H1 (cell line): ENCODE measurements around the gene PRRC1. TPM values are rescaled to one million over a fixed set of nuclear protein-coding genes. Genes with fewer than 3 reads are reported as not detected.

Source experiments
- CTCF ChIA-PET: fragments of 300-600 bp; sonication (Branson Sonifier 250); formaldehyde crosslinking; loops from one replicate; lab custom pipeline; 2021; ENCODE audit not compliant: partially characterized antibody; lab: Charles Lee
- POLR2A ChIA-PET: fragments of 300-600 bp; sonication (Branson Sonifier 250); formaldehyde crosslinking; loops from one replicate; lab custom pipeline; 2021; ENCODE audit warnings: inconsistent platforms; ENCODE audit not compliant: partially characterized antibody; lab: Charles Lee
- DNase-seq, 2 experiments: peaks; one replicate each; pipeline versions ENCODE4 v3.0.0 to v3.0.0-alpha.2; 2010 to 2022; ENCODE audit warnings: low spot score in 2 of 2, low read depth in 1 of 2, mixed read lengths in 1 of 2
- FAIRE-seq: peaks from 2 replicates; lab custom pipeline; 2011; peaks lifted over from hg19 to GRCh38; lab: Jason Lieb, UNC
- H2AFZ ChIP-seq: 2 replicates; pipeline ENCODE4 v1.8.1; 2012; ENCODE audit warnings: low read length, inconsistent platforms
- H2AK5ac ChIP-seq: 2 replicates; pipeline ENCODE4 v1.6.1; 2013; ENCODE audit warnings: low read depth, low read length
- H2BK120ac ChIP-seq: replicated peaks from 2 replicates; pipeline ENCODE3; 2013; ENCODE audit warnings: low read depth, low read length, inconsistent platforms
- H2BK12ac ChIP-seq: 2 replicates; pipeline ENCODE4 v1.6.1; 2013; ENCODE audit warnings: low read depth, low read length
- H2BK15ac ChIP-seq: 2 replicates; pipeline ENCODE4 v1.6.1; 2013; ENCODE audit warnings: low read length
- H2BK20ac ChIP-seq: 2 replicates; pipeline ENCODE4 v1.6.1; 2013; ENCODE audit warnings: low read length
- H2BK5ac ChIP-seq: 2 replicates; pipeline ENCODE4 v1.6.1; 2013; ENCODE audit warnings: low read depth, low read length
- H3K14ac ChIP-seq: 2 replicates; pipeline ENCODE4 v1.6.1; 2013; ENCODE audit warnings: inconsistent platforms; ENCODE audit not compliant: insufficient read length
- H3K18ac ChIP-seq: 2 replicates; pipeline ENCODE4 v1.6.1; 2013; ENCODE audit warnings: low read length; ENCODE audit errors: extremely low read depth
- H3K23ac ChIP-seq: 2 replicates; pipeline ENCODE4 v1.6.1; 2013; ENCODE audit warnings: inconsistent platforms; ENCODE audit not compliant: insufficient read length
- H3K23me2 ChIP-seq: 2 replicates; pipeline ENCODE4 v1.6.1; 2013; ENCODE audit warnings: low read depth, low read length
- H3K27ac ChIP-seq: 2 replicates; pipeline ENCODE4 v1.6.1; 2011; ENCODE audit warnings: low read depth, low read length, inconsistent platforms
- H3K27me3 ChIP-seq, 4 experiments: replicated peaks in 1 of 4; 1 replicate in 1 of 4; 2 replicates in 3 of 4; pipeline versions ENCODE4 v1.6.1 to v1.8.1; 2011 to 2013; ENCODE audit warnings: low read length in 3 of 4, mild to moderate bottlenecking in 3 of 4, inconsistent platforms in 2 of 4, mixed read lengths in 2 of 4, moderate library complexity in 1 of 4; ENCODE audit not compliant: control insufficient read depth in 3 of 4, insufficient read depth in 3 of 4; ENCODE audit errors: extremely low read depth in 1 of 4
- H3K36me3 ChIP-seq, 4 experiments: 2 replicates each; pipeline versions ENCODE4 v1.6.1 to v1.8.1; 2011 to 2013; ENCODE audit warnings: mild to moderate bottlenecking in 4 of 4, low read length in 3 of 4, moderate library complexity in 2 of 4, control low read depth in 1 of 4, inconsistent platforms in 1 of 4; ENCODE audit not compliant: insufficient read depth in 4 of 4, control insufficient read depth in 2 of 4
- H3K4ac ChIP-seq: replicated peaks from 2 replicates; pipeline ENCODE3; 2013; ENCODE audit warnings: low read length, low read depth, mixed read lengths, inconsistent platforms; ENCODE audit not compliant: insufficient read length
- H3K4me1 ChIP-seq, 4 experiments: replicated peaks in 1 of 4; 1 replicate in 1 of 4; 2 replicates in 3 of 4; pipeline versions ENCODE4 v1.6.1 to v1.8.1; 2011 to 2013; ENCODE audit warnings: low read length in 3 of 4, inconsistent platforms in 2 of 4, mixed read lengths in 1 of 4; ENCODE audit not compliant: insufficient read depth in 4 of 4, control insufficient read depth in 3 of 4
- H3K4me2 ChIP-seq, 2 experiments: 2 replicates each; pipeline versions ENCODE4 v1.6.1 to v1.8.1; 2011 to 2013; ENCODE audit warnings: low read depth in 2 of 2, low read length in 2 of 2, control low read depth in 1 of 2, inconsistent platforms in 1 of 2, mild to moderate bottlenecking in 1 of 2; ENCODE audit not compliant: insufficient read depth in 1 of 2
- H3K4me3 ChIP-seq, 4 experiments: fragments of 200-600, 300-600 bp in 1 of 4; sonication (generic), shearing (Covaris generic), sonication (Bioruptor Twin) in 1 of 4; 2 replicates each; pipeline versions ENCODE4 v1.5.1 to v1.8.1; 2011 to 2016; ENCODE audit warnings: low read length in 4 of 4, low read depth in 3 of 4, control low read depth in 2 of 4, inconsistent platforms in 2 of 4, mild to moderate bottlenecking in 2 of 4, mixed read lengths in 1 of 4, moderate library complexity in 1 of 4; ENCODE audit not compliant: insufficient read depth in 2 of 4; ENCODE audit errors: extremely low read depth in 1 of 4
- H3K56ac ChIP-seq: replicated peaks from 2 replicates; pipeline ENCODE3; 2013; ENCODE audit warnings: low read depth, mild to moderate bottlenecking, mixed read lengths, low read length, inconsistent platforms; ENCODE audit not compliant: insufficient read length
- H3K79me1 ChIP-seq: 2 replicates; pipeline ENCODE4 v1.6.1; 2013; ENCODE audit warnings: low read depth, low read length, control low read depth
- H3K79me2 ChIP-seq, 2 experiments: 2 replicates each; pipeline versions ENCODE4 v1.6.1 to v1.8.1; 2012 to 2013; ENCODE audit warnings: low read length in 2 of 2, mild to moderate bottlenecking in 2 of 2, inconsistent platforms in 1 of 2; ENCODE audit not compliant: insufficient read depth in 2 of 2, control insufficient read depth in 1 of 2
- H3K9ac ChIP-seq, 4 experiments: replicated peaks in 1 of 4; 1 replicate in 1 of 4; 2 replicates in 3 of 4; pipeline versions ENCODE4 v1.6.1 to v1.8.1; 2011 to 2013; ENCODE audit warnings: low read depth in 3 of 4, low read length in 3 of 4, control low read depth in 2 of 4, mild to moderate bottlenecking in 2 of 4, moderate library complexity in 2 of 4, inconsistent platforms in 1 of 4; ENCODE audit errors: extremely low read depth in 1 of 4
- H3K9me3 ChIP-seq, 2 experiments: 2 replicates each; pipeline versions ENCODE4 v1.6.1 to v1.8.1; 2012 to 2013; ENCODE audit warnings: mild to moderate bottlenecking in 2 of 2, moderate library complexity in 2 of 2, control low read depth in 1 of 2, inconsistent platforms in 1 of 2, low read depth in 1 of 2, low read length in 1 of 2, mixed read lengths in 1 of 2; ENCODE audit not compliant: insufficient read depth in 2 of 2
- H4K20me1 ChIP-seq, 2 experiments: replicated peaks in 1 of 2; 2 replicates each; pipeline versions ENCODE3 to v1.8.1; 2011 to 2013; ENCODE audit warnings: inconsistent platforms in 2 of 2, low read length in 2 of 2, mild to moderate bottlenecking in 1 of 2; ENCODE audit not compliant: insufficient read depth in 2 of 2, control insufficient read depth in 1 of 2
- H4K5ac ChIP-seq: 2 replicates; pipeline ENCODE4 v1.6.1; 2013; ENCODE audit warnings: low read length, low read depth, mixed read lengths, inconsistent platforms; ENCODE audit not compliant: insufficient read length
- H4K8ac ChIP-seq: 2 replicates; pipeline ENCODE4 v1.8.0; 2013; ENCODE audit warnings: mild to moderate bottlenecking, moderate library complexity, low read length, inconsistent platforms; ENCODE audit not compliant: insufficient read depth; ENCODE audit errors: extremely low read depth
- H4K91ac ChIP-seq: replicated peaks from 2 replicates; pipeline ENCODE3; 2013; ENCODE audit warnings: low read length, mixed read lengths, inconsistent platforms; ENCODE audit not compliant: insufficient read length
- JUND ChIP-seq: IDR thresholded peaks from 2 replicates; pipeline ENCODE4 v1.6.1; 2011; ENCODE audit warnings: mild to moderate bottlenecking, improper control_type of control experiment, low read length
- SIX5 ChIP-seq: IDR thresholded peaks from 2 replicates; pipeline ENCODE4 v1.6.1; 2011; ENCODE audit warnings: mild to moderate bottlenecking, low read depth, low read length
- SP4 ChIP-seq: IDR thresholded peaks from 2 replicates; pipeline ENCODE4 v1.6.1; 2012; ENCODE audit warnings: low read length, inconsistent platforms
- WGBS, 2 experiments: shearing (Covaris generic) in 1 of 2; methylation state at CpG; one replicate each; pipeline versions ENCODE4 v1.1.6 to v1.1.7; 2013 to 2015; ENCODE audit warnings: low lambda C conversion rate in 2 of 2, mixed read lengths in 2 of 2, inconsistent platforms in 1 of 2, low coverage in 1 of 2, missing lambda C conversion rate in 1 of 2; ENCODE audit not compliant: insufficient replicate concordance in 2 of 2, insufficient coverage in 1 of 2, insufficient read length in 1 of 2; ENCODE audit errors: extremely low coverage in 1 of 2, missing lambda C conversion rate in 1 of 2; 5-methylcytosine and 5-hydroxymethylcytosine counted together
- polyA plus RNA-seq, 7 experiments: library from polyadenylated mRNA; depleted of rRNA in 3 of 7; stranded (reverse) in 5 of 7; unstranded in 2 of 7; fragments of >200 nt in 5 of 7; fragments of 200-250 nt in 2 of 7; gene quantifications; 1 replicate in 5 of 7; 2 replicates in 1 of 7; 4 replicates in 1 of 7; pipeline versions ENCODE4 v1.2.1 to v1.2.3, GENCODE V29; 2011 to 2013; ENCODE audit warnings: missing spikeins in 2 of 7, mixed read lengths in 2 of 7
- total RNA-seq: library from RNA; stranded (reverse); fragmentation: NEBNext Ultra II Directional; extraction: Animal tissue kit (Norgen Biotek cat#: 25700); gene quantifications from 2 replicates; pipeline ENCODE4 v1.2.1, GENCODE V29; 2021

Gene PRRC1
- total and polyA plus RNA-seq, 2 of the 8 experiments (the other 6 are each of a cell fraction or from before 2014, with no cell fraction given): 54.6 to 78.6 TPM

GRCh38 chr5:127529904-127530682 lies 12.7 kb downstream of the PRRC1 start:
- no peaks in the 10 kb centered on the region for H3K27me3 ChIP-seq
- no peak overlapping the region for H2BK12ac ChIP-seq
- H3K4ac ChIP-seq: no peak overlapping the region
- H3K23ac ChIP-seq: no peak overlapping the region
- H3K4me2 ChIP-seq: no peak overlapping the region
- no peak overlapping the region for H4K91ac ChIP-seq
- no peaks in the 10 kb centered on the region for H3K23me2 ChIP-seq
- DNase-seq: no peak
- H2BK20ac ChIP-seq: no peak overlapping the region
- POLR2A ChIA-PET: no interaction called here
- no peak overlapping the region for H4K5ac ChIP-seq
- no peak overlapping the region for H2AK5ac ChIP-seq
- H3K79me2 ChIP-seq: peaks cover 0 to 4% of the 10 kb centered on the region in 2 experiments; a peak in 1 of 4 replicates
- H3K9me3 ChIP-seq: no peaks in the 10 kb centered on the region
- 88% methylated on average over 5 of the region's 5 CpGs; no CpG with 5 or more reads in 1 of the 2 experiments for WGBS, 2 experiments
- H4K20me1 ChIP-seq: peaks cover 0 to 6% of the 10 kb centered on the region in 2 experiments
- H3K9ac ChIP-seq: no peak overlapping the region
- no peak overlapping the region for H2AFZ ChIP-seq
- no peak overlapping the region for H3K56ac ChIP-seq
- H2BK120ac ChIP-seq: no peak overlapping the region
- H3K14ac ChIP-seq: no peak overlapping the region
- no peaks in the 10 kb centered on the region for H3K4me1 ChIP-seq
- no peak overlapping the region for H2BK15ac ChIP-seq
- FAIRE-seq: no peak
- H3K36me3 ChIP-seq: peaks cover 10 to 91% (median 42%) of the 10 kb centered on the region in 4 experiments
- H3K79me1 ChIP-seq: no peaks in the 10 kb centered on the region
- no peak overlapping the region for H3K27ac ChIP-seq
- H3K4me3 ChIP-seq: no peak overlapping the region
- CTCF ChIA-PET: no interaction called here
- no peak overlapping the region for H3K18ac ChIP-seq
- TF ChIP-seq SP4 (no peak), JUND (no peak), SIX5 (no peak)
- no peak overlapping the region for H2BK5ac ChIP-seq
- H4K8ac ChIP-seq: no peak overlapping the region
